Right lung (tissue), 5 donors: ENCODE measurements around the gene DMWD. TPM values are rescaled to one million over a fixed set of nuclear protein-coding genes. Genes with fewer than 3 reads are reported as not detected.
A peak's percentile ranks its signal among the peaks of the same experiment; 100 is the strongest.

Experiments
- DNase-seq, 2 donors: peaks; one replicate each; pipeline ENCODE4 v3.0.0-alpha.2; 2013
- polyA plus RNA-seq, 5 donors: library from polyadenylated mRNA; unstranded; fragments of 120-200 nt; gene quantifications; one replicate each; pipeline versions ENCODE4 v1.2.1 to v1.2.3, GENCODE V29; 2013; ENCODE audit warnings: inconsistent platforms in 1 of 5, low replicate concordance in 1 of 5; ENCODE audit not compliant: insufficient read length in 5 of 5, insufficient read depth in 1 of 5

DMWD gene
- polyA plus RNA-seq, 5 donors: 23.6 to 45.4 (median 34.3) TPM

GRCh38 chr19:45772130-45772840, 20.4 kb downstream of the DMWD start:
- no peak for DNase-seq

- DNase-seq: no peak
Measured at GRCh38 chr19:45771311-45771933, 21.2 kb downstream of the DMWD start.

GRCh38 chr19:45770192-45771101, 22.2 kb downstream of the DMWD start:
- DNase-seq: peak; percentile 95 to 97

- DNase-seq: no peak
Measured at GRCh38 chr19:45769821-45770191, 22.8 kb downstream of the DMWD start.

GRCh38 chr19:45768984-45769782, 23.5 kb downstream of the DMWD start, which contains the start of gene SIX5:
SIX5 (minus strand) TSS chr19:45769252; CDS start chr19:45768844, 408 bp downstream.
- DNase-seq: peak; percentile 99 to 100

GRCh38 chr19:45768655-45768983, 24.0 kb downstream of the DMWD start:
- no peak for DNase-seq

GRCh38 chr19:45767881-45768654, 24.6 kb downstream of the DMWD start:
- DNase-seq: peak; percentile 70 to 78

GRCh38 chr19:45767410-45767880, 25.2 kb downstream of the DMWD start:
- peak; percentile 82 to 85 for DNase-seq

GRCh38 chr19:45766869-45767346, 25.7 kb downstream of the DMWD start:
- peak in 1 of 2 donors; percentile 69 for DNase-seq

- DNase-seq: no peak
Measured at GRCh38 chr19:45766296-45766868, 26.3 kb downstream of the DMWD start.

GRCh38 chr19:45765702-45766295, 26.8 kb downstream of the DMWD start:
- DNase-seq: no peak

GRCh38 chr19:45764945-45765701, 27.5 kb downstream of the DMWD start:
- no peak for DNase-seq

GRCh38 chr19:45764475-45764874, 28.2 kb downstream of the DMWD start:
- no peak for DNase-seq

GRCh38 chr19:45763691-45764294, 28.9 kb downstream of the DMWD start:
- no peak for DNase-seq

- no peak for DNase-seq
Measured at GRCh38 chr19:45762870-45763631, 29.6 kb downstream of the DMWD start.

GRCh38 chr19:45761714-45762113, 30.9 kb downstream of the DMWD start:
- no peak for DNase-seq

- DNase-seq: no peak
Measured at GRCh38 chr19:45758921-45759320, 33.7 kb downstream of the DMWD start.

GRCh38 chr19:45757695-45758094, 35.0 kb downstream of the DMWD start:
- no peak for DNase-seq
